OCI-LY7 (cell line): ENCODE measurements around the gene MYEOV. TPM values are rescaled to one million over a fixed set of nuclear protein-coding genes. Genes with fewer than 3 reads are reported as not detected.

ENCODE experiments used
- BruUV-seq: library from RNA; stranded (reverse); fragments of 400-500 nt; replicated peaks from 2 replicates; lab custom pipeline; 2021; lab: Mats Ljungman, UMichigan
- CTCF ChIA-PET: fragments of 300-600 bp; sonication (Branson Sonifier 250); formaldehyde crosslinking; loops from one replicate; lab custom pipeline; 2022; ENCODE audit warnings: antibody characterized with exemption; ENCODE audit not compliant: unreplicated experiment; lab: Charles Lee
- POLR2A ChIA-PET: fragments of 300-600 bp; sonication (Branson Sonifier 250); formaldehyde crosslinking; loops from one replicate; lab custom pipeline; 2022; ENCODE audit warnings: antibody characterized with exemption; lab: Charles Lee
- DNase-seq: peaks from one replicate; pipeline ENCODE4 v3.0.0-alpha.2; 2015; ENCODE audit warnings: low spot score
- H2AFZ ChIP-seq: fragments of 200-600 bp; sonication (generic), shearing (Covaris generic); 2 replicates; pipeline ENCODE4 v1.6.1; 2014; ENCODE audit warnings: mild to moderate bottlenecking, antibody characterized with exemption, low read length, moderate library complexity
- H3K27ac ChIP-seq: fragments of 200-600 bp; sonication (generic); 2 replicates; pipeline ENCODE4 v1.5.1; 2014; ENCODE audit warnings: mixed run types, low read depth, mild to moderate bottlenecking, moderate library complexity, low read length, inconsistent platforms; ENCODE audit not compliant: poor library complexity, severe bottlenecking
- H3K36me3 ChIP-seq: fragments of 200-600 bp; sonication (generic); 2 replicates; pipeline ENCODE4 v1.6.1; 2014; ENCODE audit warnings: mild to moderate bottlenecking, antibody characterized with exemption, low read length, moderate library complexity, mixed read lengths; ENCODE audit not compliant: insufficient read depth
- H3K4me1 ChIP-seq: fragments of 200-600 bp; sonication (generic); 2 replicates; pipeline ENCODE4 v1.5.1; 2014; ENCODE audit warnings: mild to moderate bottlenecking, low read length; ENCODE audit not compliant: insufficient read depth, poor library complexity, severe bottlenecking
- H3K4me2 ChIP-seq: fragments of 200-600 bp; sonication (generic); 2 replicates; pipeline ENCODE4 v1.6.1; 2014; ENCODE audit warnings: mild to moderate bottlenecking, low read length
- H3K4me3 ChIP-seq: fragments of 200-600 bp; sonication (generic); 2 replicates; pipeline ENCODE4 v1.5.1; 2014; ENCODE audit warnings: mild to moderate bottlenecking, low read depth, low read length; ENCODE audit not compliant: poor library complexity, severe bottlenecking
- H3K79me2 ChIP-seq: fragments of 200-600 bp; sonication (generic); 2 replicates; pipeline ENCODE4 v1.6.1; 2016; ENCODE audit warnings: low read depth, mild to moderate bottlenecking, low read length, moderate library complexity, mixed read lengths; ENCODE audit not compliant: insufficient read depth
- H3K9me2 ChIP-seq: fragments of 200-600 bp; sonication (generic); 2 replicates; pipeline ENCODE4 v1.6.1; 2016; ENCODE audit warnings: mild to moderate bottlenecking, low read length, mixed read lengths; ENCODE audit not compliant: insufficient read depth
- H3K9me3 ChIP-seq: fragments of 200-600 bp; sonication (generic); 2 replicates; pipeline ENCODE4 v1.6.1; 2014; ENCODE audit warnings: mild to moderate bottlenecking, mixed run types, low read length, mixed read lengths
- H4K20me1 ChIP-seq: fragments of 200-600 bp; sonication (generic); 2 replicates; pipeline ENCODE4 v1.6.1; 2014; ENCODE audit warnings: mild to moderate bottlenecking, antibody characterized with exemption, low read length, moderate library complexity, mixed read lengths; ENCODE audit not compliant: insufficient read depth
- EZH2phosphoT487 ChIP-seq: fragments of 200-600 bp; sonication (generic); IDR thresholded peaks from 2 replicates; pipeline ENCODE4 v1.6.1; 2018; ENCODE audit warnings: low read depth, borderline replicate concordance, mild to moderate bottlenecking, mixed run types, antibody characterized with exemption, low read length, moderate library complexity, mixed read lengths
- intact Hi-C: fragments of 100-400 bp; cut with micrococcal nuclease; formaldehyde crosslinking; loops from one replicate; pipeline ENCODE4 v1.10.0; 2022; ENCODE audit not compliant: unreplicated experiment
- total RNA-seq, 2 experiments: library from RNA; depleted of rRNA in 1 of 2; stranded (reverse); fragments of >200 nt in 1 of 2; shearing (Covaris generic) in 1 of 2; gene quantifications; 2 replicates each; pipeline ENCODE4 v1.2.3, GENCODE V29; 2014 to 2022
- TF ChIP-seq, protein P1 (sequence below): fragments of 200-600 bp; sonication (generic); conservative IDR thresholded peaks from 2 replicates; pipeline ENCODE4 v1.5.1; 2014; ENCODE audit warnings: mild to moderate bottlenecking, antibody characterized with exemption, low read length, moderate library complexity, mixed read lengths

Gene MYEOV
- total RNA-seq, 2 experiments from 2014 or later, result 3.2 to 7.7 TPM

DNA sequence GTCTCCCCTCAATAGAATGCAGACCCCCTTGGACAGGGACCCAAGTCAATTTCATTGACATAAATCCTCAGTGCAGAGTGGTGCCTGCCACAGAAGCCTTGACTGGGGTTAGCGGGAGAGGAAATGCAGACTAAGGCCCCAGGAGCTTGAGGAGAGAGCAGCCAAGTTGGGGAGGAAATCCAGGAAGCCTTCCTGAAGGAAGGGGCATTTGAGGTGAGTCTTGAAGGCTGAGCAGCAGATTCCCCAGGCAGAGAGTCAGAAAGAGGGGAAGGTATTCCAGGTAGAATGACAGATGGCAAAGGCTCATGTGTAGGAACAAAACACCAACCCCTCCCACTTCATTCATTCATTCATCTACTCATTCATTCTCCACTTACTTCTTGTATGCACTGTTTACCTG lies 10.3 kb downstream of the MYEOV start:
- no peaks in the 10 kb centered on the region for H3K36me3 ChIP-seq
- ChIA-PET CTCF (no interaction called here), POLR2A (no interaction called here)
- BruUV-seq, result no TSS peak
- peaks cover 8% of the 10 kb centered on the region for H3K4me1 ChIP-seq
- no peak overlapping the region for H3K4me3 ChIP-seq
- no peak for DNase-seq
- no peak overlapping the region for H2AFZ ChIP-seq
- no peaks in the 10 kb centered on the region for H3K9me2 ChIP-seq
- no peaks in the 10 kb centered on the region for H4K20me1 ChIP-seq
- no peaks in the 10 kb centered on the region for H3K79me2 ChIP-seq
- TF ChIP-seq, protein P1, sequence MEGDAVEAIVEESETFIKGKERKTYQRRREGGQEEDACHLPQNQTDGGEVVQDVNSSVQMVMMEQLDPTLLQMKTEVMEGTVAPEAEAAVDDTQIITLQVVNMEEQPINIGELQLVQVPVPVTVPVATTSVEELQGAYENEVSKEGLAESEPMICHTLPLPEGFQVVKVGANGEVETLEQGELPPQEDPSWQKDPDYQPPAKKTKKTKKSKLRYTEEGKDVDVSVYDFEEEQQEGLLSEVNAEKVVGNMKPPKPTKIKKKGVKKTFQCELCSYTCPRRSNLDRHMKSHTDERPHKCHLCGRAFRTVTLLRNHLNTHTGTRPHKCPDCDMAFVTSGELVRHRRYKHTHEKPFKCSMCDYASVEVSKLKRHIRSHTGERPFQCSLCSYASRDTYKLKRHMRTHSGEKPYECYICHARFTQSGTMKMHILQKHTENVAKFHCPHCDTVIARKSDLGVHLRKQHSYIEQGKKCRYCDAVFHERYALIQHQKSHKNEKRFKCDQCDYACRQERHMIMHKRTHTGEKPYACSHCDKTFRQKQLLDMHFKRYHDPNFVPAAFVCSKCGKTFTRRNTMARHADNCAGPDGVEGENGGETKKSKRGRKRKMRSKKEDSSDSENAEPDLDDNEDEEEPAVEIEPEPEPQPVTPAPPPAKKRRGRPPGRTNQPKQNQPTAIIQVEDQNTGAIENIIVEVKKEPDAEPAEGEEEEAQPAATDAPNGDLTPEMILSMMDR, result no peak
- no peak for TF ChIP-seq EZH2phosphoT487
- no peak overlapping the region for H3K27ac ChIP-seq
- no peaks in the 10 kb centered on the region for H3K9me3 ChIP-seq
- H3K4me2 ChIP-seq, result no peak overlapping the region
- intact Hi-C loops, result no loop called here

DNA sequence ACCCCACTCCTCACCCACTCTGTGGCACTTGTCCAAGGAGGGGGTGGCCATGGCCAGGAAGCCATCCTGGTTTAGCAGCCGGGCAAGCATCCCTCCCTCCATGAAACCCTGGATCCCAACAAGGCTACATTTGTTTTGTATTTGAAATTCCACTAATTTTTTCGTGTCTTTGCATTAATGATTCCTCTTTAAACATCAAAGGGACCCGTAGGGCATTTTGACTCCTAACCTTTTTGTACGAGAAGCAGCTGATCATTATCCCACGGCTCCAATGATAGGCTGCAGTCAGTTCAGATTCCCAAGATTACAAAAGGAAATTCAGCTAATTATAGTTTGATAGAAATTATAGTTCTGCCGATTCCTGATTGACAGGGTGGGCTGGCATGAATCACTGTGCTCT lies 10.7 kb downstream of the MYEOV start:
- H3K4me2 ChIP-seq, result no peak overlapping the region
- ChIA-PET POLR2A (interaction anchor here (0.6 kb wide), 1 partner anchor 146 kb away, joined by 3 read pairs; no protein-coding TSS in a partner anchor), CTCF (no interaction called here)
- no peaks in the 10 kb centered on the region for H3K36me3 ChIP-seq
- H3K9me3 ChIP-seq, result no peaks in the 10 kb centered on the region
- no peaks in the 10 kb centered on the region for H3K79me2 ChIP-seq
- intact Hi-C loops, result no loop called here
- no peak overlapping the region for H3K27ac ChIP-seq
- no TSS peak for BruUV-seq
- no peak for DNase-seq
- H4K20me1 ChIP-seq, result no peaks in the 10 kb centered on the region
- peaks cover 5% of the 10 kb centered on the region for H3K4me1 ChIP-seq
- no peak for TF ChIP-seq EZH2phosphoT487
- TF ChIP-seq, protein P1, result no peak
- no peak overlapping the region for H2AFZ ChIP-seq
- H3K9me2 ChIP-seq, result no peaks in the 10 kb centered on the region
- H3K4me3 ChIP-seq, result no peak overlapping the region

DNA sequence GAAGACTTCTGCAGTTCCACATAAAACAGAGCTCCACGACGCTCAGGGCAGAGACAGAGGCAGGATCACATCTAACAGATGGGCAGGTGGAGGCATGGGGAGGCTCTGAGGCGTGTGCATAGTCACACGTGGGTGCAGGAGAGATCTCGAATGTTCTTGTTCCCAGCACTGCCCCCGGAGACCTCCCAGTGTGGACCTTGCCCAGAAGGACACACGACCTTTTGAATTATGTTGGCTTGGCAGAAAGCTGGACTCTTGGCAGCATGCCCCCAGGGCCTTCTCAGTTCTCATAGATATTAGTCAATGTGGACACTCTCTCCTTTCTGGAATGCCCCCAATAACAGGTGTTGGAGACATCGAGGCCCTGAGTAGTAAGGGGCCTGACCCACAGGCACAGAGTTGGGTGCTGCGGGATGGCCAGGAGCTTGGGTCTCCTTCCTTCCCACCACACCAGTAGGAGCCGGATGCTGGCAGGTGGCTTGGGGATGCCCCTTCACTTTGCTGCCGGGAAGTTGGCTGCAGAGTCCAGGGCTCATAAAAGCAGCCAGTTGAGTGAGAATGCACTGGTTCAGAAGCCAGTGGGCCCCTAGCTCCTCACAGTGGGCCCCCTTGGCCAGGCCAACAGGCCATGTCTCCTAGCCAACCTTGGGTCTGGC lies 12.1 kb downstream of the MYEOV start:
- H3K9me3 ChIP-seq, result no peaks in the 10 kb centered on the region
- H3K4me1 ChIP-seq, result no peaks in the 10 kb centered on the region
- no peak for DNase-seq
- no peaks in the 10 kb centered on the region for H3K9me2 ChIP-seq
- no peaks in the 10 kb centered on the region for H3K36me3 ChIP-seq
- H3K27ac ChIP-seq, result no peak overlapping the region
- intact Hi-C loops, result no loop called here
- no peak overlapping the region for H3K4me2 ChIP-seq
- H4K20me1 ChIP-seq, result no peaks in the 10 kb centered on the region
- no peaks in the 10 kb centered on the region for H3K79me2 ChIP-seq
- CTCF ChIA-PET, result no interaction called here
- TF ChIP-seq EZH2phosphoT487, result no peak
- TF ChIP-seq, protein P1, result no peak
- no peak overlapping the region for H3K4me3 ChIP-seq
- BruUV-seq, result no TSS peak
- no peak overlapping the region for H2AFZ ChIP-seq
- POLR2A ChIA-PET, result no interaction called here
